Non-pigmented ciliary epithelial cell (primary cell): Measurements from ENCODE around the gene REXO4.

Source experiments
- DNase-seq: peaks from one replicate; pipeline ENCODE4 v3.0.0-alpha.2; 2010; ENCODE audit warnings: low read depth

Gene REXO4

DNA sequence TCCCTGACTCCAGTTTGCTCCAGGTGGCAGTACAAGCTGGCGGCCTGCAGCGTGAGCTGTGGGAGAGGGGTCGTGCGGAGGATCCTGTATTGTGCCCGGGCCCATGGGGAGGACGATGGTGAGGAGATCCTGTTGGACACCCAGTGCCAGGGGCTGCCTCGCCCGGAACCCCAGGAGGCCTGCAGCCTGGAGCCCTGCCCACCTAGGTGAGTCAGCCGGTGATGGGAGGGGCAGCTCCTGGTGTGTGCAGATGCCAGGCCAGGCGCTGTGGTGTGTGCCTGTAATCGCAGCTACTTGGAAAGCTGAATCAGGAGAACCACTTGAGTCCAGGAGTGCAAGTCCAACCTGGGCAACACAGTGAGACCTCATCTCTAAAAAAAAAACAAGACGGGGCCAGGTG lies 31.9 kb upstream of the REXO4 start:
- no peak for DNase-seq

DNA sequence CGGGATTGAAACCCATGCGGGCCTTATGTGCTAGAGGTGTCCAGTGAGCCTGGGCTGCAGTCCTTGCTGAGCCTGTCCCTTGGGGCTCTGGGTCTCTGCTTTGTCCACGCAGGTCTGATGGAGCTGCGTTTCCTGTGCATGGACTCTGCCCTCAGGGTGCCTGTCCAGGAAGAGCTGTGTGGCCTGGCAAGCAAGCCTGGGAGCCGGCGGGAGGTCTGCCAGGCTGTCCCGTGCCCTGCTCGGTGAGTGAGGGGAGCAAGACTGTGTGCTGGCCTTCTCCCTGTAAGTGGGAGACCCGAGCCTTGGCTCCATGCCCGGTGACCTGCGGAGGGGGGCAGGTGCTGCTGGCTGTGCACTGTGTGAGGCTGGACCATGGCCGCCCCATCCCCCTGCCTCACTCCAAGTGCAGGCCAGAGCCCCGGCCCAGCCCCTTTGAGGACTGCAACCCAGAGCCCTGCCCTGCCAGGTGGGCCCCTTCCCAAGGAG lies 30.7 kb upstream of the REXO4 start:
- DNase-seq: no peak

DNA sequence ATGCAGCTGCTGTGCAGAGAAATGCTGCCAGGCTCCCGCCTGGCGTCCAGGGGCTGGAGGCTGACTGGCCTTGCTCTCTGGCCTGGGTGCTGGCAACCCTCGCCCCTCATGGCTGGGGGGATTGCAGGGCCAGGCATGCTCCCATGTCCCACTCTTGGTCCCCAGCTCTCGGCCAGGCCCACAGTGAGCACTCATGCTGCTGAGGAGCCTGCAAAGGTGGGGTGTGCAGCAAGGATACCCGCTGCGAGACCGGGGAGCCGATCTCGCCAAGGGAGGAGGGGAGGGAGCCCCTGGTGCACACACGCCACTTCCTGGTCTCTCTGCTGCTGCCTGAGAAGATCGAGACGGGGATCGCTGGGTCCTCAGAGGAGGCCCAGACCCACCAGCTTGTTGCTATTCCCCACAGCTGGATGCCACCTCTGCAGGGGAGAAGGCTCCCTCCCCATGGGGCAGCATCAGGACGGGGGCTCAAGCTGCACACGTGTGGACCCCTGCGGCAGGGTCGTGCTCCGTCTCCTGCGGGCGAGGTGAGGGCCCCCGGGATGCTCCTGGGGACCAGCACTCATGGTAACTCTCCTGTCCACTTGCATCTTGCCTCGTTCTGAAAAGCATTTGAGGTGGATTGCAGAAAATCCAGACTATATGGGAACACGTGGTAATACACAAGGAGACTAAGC lies 27.6 kb upstream of the REXO4 start:
- DNase-seq: no peak

DNA sequence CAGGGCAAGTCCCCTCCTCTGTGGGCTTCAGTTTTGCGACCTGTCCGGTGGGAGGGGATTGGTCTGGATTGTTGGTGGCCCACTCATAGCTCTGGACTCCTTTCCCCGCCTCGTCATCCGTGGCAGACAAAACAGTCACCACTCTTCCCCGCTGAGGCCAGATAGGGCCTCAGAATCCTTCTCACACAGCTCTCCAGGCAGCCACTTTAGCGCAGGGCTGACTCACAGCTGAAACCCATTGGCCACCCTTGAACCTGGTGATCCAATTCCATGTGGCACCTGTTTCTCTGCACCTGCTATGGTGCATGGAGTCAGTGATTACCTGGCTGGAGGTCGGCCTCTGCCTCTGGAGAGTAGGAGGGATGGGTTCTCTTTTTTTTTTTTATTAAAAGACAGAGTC lies 26.2 kb upstream of the REXO4 start:
- no peak for DNase-seq

DNA sequence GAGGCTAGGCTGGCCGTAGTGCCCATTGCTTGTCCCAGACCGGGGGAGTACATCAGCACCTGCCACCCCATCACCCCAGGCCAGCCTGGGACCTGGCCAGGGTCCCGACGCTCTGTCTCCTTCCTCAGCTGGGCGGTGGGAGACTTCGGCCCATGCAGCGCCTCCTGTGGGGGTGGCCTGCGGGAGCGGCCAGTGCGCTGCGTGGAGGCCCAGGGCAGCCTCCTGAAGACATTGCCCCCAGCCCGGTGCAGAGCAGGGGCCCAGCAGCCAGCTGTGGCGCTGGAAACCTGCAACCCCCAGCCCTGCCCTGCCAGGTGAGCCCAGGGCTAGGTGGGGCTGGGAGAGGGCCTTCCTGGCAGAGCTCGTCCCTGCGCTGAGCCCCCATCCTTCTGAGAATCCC lies 25.4 kb upstream of the REXO4 start:
- no peak for DNase-seq

DNA sequence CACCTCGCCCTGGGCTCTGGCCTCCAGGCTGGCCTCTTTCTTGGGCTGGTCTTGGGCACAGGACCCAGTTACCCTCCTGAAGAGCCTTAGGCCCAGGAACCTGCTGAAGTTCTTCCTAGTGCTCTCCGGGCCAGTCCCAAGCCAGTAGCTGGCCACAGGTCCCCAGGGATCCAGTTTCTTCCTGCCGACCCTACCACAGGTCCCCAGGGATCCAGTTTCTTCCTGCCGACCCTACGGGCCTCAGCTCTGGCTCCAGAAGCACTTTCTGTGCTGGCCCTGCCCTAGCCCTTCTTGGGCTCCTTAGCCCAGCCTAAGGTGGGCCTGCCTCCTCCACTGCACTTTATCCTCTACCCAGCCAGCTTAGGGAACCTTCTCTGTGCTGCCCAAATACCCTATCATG lies 23.8 kb upstream of the REXO4 start:
- no peak for DNase-seq

DNA sequence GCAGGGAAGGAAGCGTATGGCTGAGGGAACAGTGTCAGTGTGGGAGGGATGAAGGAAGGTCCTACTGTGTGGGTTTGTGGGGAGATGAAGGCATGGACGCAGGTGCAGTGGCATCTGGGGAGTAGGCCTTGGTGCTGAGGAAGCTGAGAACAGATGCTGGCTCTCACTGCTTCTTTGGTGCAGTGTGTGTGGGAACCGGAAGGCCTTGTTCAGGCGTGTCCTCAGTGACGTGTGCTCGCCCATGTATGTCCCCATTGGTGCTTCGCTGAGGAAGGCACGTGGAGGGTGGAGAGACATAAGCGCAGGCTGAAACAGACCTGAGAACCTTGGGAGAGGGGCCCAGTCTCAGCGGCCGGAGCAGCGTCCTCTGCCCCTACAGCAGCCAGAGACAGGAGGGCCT lies 23.1 kb upstream of the REXO4 start:
- DNase-seq: no peak

DNA sequence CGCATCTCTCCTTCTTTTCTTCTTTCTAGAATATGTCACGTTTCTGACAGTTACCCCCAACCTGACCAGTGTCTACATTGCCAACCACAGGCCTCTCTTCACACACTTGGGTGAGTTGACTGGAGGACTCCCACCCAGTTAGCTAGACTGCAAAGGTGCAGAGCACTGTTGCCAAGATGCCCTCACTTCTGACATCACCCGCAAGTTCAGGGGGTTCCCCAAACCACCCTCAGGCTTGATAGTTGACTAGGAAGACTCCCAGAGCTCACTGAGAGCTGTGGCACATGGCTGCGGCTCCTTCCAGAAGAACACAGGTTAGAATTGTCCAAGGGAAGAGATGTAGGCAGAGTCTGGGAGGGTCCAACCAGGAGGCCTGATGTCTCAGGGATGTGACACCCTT lies 21.5 kb upstream of the REXO4 start:
- DNase-seq: no peak

DNA sequence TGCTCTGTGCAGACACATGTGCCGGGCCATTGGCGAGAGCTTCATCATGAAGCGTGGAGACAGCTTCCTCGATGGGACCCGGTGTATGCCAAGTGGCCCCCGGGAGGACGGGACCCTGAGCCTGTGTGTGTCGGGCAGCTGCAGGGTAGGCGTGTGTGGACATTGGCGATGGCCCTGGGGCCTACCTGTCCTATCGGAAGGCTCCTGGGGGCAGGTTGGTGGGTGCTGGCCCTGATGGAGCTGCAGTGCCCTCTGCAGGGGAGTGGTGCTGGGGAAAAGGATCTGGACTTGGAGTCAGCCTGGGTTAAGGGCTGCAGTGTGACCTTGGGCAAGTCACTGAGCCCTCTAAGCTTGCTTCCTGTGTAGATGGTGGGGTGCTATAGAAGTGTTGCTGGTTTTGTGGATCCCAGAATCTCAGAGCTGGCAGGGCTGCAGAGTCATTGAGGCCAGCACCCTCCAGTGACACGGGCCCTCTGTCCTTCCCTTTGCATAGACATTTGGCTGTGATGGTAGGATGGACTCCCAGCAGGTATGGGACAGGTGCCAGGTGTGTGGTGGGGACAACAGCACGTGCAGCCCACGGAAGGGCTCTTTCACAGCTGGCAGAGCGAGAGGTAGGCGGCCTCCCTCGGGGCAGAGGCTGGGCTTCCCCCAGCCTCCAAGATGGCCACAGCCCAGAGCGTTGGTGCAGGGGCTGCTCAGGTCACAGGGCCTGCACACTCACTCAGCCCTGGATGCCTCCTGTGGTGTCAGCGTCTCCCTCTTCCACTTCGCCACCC lies 20.1 kb upstream of the REXO4 start:
- no peak for DNase-seq

DNA sequence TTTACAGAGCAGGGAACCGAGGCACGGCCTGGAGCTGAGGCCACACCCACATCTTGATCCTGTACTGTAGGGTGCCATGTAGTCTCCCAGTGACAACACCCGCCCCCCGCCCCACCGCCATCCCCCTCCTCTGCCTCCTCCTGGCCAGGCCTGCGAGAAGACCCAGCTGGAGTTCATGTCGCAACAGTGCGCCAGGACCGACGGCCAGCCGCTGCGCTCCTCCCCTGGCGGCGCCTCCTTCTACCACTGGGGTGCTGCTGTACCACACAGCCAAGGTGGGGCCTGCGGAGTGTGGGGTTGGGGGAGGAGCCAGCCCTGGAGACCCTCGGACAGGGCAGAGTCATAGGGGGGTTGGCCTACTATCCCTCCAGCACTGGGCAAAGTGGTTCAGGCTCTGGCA lies 18.9 kb upstream of the REXO4 start:
- no peak for DNase-seq

DNA sequence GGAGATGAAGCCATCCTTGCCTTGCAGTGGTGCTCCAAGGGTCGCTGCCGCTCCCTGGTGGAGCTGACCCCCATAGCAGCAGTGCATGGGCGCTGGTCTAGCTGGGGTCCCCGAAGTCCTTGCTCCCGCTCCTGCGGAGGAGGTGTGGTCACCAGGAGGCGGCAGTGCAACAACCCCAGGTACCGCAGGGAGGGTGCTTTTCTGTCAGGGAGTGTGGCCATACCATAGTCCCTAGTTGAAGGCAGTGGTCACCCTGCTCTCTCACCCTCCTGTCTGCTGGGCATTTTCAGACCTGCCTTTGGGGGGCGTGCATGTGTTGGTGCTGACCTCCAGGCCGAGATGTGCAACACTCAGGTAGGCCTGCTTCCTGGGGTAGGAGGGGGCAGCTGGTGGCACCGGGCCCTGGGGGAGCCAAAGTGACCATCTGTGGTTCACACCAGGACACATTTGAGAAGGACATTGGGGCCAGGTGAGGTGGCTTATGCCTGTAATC lies 15.6 kb upstream of the REXO4 start:
- no peak for DNase-seq

DNA sequence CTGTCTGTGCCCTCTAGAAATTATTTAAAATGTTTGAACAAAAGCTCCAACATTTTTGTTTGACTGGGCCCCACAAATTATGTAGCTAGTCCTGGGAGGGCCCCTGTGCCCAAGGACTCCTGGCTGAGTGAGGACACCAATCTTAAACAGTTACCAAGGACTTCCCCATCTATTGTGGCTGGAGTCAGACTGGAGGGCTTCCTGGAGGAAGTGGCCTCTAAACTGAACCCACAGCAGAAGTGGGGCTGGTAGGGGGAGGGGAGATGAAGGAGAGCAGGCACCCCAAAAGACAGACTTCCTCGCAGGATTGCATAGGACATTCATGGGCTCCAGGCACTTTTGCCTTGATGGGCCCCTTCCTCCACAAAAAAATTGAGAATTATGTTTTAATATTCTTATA lies 12.4 kb upstream of the REXO4 start:
- no peak for DNase-seq

DNA sequence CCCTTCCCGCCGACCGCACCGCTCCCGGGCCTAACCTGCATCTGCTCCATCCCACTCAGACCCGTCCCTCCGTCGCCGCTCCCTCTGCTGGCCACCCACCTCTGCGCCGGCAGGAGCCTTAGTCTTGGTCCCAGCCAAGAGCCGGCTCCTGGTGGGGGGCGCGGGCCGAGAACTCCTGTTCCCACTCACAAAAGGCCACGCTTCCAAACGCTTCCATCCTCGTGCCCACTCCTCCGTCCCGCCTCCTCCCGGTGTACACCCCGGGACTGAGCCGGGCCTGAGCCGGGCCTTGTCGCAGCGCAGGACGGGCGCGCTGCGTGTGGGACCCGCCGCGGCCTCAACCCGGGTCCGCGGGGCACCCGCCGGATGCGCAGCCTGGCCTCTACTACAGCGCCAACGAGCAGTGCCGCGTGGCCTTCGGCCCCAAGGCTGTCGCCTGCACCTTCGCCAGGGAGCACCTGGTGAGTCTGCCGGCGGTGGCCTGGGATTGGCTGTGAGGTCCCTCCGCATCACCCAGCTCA lies 11.9 kb upstream of the REXO4 start:
- no peak for DNase-seq

DNA sequence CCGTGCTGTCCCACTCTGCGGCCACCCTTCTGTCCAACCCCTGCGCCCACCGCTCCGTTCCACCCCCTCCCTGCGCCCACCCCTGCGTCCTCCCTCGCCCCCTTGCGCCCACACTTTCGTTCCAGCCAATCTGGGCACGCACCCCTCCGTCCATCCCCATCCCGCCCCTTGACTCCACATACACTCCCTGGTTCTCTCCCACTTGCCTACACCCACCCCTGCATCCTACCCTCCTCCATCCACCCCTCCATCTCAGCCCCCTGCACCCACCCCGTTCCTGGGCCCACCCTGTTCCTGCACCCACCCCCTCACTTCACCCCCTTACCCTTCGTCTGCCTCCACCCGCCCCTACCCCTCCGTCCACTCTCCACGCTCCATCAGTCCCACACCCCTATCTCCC lies 11.4 kb upstream of the REXO4 start:
- DNase-seq: no peak

DNA sequence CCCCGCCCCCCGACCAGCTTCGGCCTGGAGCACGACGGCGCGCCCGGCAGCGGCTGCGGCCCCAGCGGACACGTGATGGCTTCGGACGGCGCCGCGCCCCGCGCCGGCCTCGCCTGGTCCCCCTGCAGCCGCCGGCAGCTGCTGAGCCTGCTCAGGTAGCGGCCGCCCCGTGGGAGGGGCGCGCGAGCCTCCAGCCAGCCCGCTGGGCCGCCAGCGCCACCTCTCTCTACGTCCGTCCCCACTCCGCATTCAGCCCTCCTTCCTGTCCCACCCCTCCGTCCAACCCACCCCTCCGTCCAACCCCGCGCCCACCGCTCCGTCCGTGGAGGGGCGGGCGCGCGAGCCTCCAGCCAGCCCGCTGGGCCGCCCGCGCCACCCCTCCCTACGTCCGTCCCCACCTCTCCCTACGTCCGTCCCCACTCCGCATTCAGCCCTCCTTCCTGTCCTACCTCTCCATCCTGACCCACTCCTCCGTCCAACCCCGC lies 10.8 kb upstream of the REXO4 start:
- DNase-seq: no peak

DNA sequence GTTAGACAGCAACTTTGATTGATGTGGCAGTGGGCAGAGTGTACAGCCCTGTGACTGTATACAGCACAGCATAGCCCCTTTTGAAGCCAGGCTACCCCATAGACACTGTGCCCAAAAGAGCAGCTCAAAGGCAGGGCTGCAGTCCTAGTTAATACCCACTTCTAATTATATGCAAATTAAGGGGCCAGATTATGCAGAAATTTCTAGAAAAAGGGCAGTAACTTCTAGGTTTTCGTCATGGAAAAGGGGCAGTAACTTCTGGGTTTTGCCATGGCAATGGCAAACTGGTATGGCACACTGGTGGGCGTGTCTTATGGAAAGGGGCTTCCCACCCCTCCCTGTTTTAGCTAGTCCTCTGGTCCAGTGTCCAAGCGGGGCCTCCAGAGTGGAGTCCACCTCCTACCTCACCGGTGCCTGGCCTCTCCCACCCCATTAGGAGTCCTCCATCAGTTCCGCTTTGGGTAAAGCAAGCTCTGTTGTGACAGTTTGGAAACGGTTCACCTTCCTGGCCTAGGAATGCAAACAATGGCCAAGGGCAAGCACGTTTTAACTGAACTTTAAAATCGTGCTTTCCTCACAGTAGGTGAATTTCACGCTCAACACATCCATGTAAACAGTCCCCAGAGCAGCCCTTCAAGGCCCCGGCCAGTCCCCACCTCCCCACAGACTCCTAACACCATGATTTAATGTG lies 10.0 kb upstream of the REXO4 start:
- DNase-seq: no peak

DNA sequence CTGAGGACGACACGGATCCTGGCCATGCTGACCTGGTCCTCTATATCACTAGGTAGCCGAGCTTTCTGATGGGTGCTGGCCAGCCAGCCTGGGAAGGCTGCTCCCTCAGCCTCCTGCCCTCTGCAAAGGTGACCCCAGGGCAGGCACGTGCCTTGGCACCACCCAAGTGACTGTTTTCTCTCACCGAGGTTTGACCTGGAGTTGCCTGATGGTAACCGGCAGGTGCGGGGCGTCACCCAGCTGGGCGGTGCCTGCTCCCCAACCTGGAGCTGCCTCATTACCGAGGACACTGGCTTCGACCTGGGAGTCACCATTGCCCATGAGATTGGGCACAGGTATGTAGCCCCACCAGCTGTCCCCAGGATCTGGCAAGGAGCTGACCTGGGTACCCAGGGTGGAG lies 8.2 kb upstream of the REXO4 start:
- DNase-seq: no peak

DNA sequence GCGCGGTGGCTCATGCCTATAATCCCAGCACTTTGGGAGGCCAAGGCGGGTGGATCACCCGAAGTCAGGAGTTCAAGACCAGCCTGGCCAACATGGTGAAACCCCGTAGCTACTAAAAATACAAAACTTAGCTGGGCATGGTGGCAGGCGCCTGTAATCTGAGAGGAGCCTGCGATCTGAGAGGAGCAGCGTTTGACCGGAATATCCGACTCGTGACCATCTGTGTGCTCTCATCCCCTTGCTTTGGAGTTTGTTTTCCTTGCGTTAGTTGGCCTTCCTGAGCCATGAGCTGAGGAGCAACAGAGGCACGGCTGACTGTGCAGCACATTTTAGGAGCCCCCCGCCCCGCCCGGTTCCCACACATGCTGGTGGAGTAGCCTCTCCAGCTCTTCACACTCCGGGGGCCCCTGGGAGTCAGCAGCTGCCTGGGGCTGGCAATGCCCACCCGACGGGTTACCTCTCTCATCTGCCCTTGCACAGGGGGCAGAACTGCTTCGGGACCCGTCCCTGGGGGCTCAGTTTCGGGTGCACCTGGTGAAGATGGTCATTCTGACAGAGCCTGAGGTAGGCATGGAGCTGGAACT lies 7.3 kb upstream of the REXO4 start:
- no peak for DNase-seq

DNA sequence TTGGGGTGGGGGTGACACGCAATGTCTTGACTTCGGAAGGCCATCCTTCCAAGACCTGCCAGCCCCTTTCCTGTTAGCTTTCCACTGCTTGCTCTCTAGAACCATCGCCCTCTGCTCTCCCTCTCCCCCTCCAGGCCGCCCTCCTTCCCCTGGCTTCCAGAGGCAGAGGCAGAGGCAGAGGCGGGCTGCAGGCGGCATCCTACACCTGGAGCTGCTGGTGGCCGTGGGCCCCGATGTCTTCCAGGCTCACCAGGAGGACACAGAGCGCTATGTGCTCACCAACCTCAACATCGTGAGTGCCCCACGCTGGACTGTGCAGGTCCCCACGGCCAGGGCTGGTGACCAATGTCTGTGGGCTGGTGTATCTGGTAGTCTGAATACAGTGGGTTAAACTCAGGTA lies 6.4 kb upstream of the REXO4 start:
- no peak for DNase-seq

DNA sequence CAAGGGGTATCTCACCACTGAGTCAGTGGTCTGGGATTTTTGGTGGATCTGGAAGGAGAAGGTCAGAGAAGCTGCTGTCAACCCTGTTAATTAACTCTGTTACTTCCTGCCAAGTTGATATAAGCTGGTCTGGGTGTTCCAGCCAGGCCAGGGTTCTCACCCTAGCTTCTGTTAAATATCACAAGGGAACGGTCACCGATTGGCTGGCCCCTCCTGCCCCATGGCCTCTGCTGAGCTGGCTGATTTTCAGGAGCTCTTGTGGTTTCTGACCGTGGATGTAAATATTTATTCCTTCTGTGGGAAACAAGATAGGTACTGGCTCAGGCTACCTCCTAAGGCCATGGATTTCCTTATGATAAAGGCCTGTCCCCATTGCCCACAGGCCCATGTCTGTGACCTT lies 5.4 kb upstream of the REXO4 start:
- DNase-seq: no peak

DNA sequence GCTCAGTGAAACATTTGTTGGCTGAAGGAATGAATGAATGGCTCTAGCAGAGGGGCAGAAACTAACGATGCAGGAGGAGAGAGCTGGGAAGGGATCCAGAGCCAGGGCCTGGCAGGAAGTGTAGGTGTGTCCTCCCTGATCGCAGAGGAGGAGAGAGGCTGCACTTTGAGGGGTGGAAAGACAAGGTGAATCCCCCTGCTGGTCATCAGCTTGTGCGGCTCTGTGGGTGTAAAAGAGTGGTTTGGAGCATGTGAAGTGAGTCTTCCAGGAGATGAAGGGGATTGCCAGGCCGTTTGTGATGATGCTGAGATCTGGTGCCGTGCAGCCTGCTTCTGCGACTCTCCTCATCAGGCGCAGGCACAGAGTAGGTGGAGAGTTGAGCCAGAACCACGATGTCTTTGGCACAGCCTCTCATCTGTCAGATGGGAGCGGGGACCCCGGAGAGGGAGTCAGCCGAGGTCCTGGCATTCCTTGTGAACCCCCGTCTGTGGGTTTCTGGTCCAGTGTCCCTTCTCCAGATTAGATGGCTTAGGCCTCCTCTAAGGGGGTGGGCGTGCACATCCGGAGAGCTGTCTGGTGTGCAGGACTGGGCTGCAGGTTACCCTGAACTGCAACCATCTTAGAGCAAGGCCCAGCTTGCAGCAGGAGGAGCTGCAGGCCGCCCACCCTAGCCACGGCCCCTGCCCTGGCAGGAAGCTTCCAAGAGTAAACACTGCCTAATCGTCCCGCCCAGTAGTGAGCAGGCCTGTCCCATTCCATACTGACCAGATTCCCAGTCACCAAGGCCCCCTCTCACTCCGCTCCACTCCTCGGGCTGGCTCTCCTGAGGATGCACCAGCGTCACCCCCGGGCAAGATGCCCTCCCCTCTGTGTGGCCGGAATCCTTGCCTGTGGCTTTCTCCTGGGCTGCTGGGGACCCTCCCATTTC lies 4.1 kb upstream of the REXO4 start, which contains the start of gene ADAMTS13:
ADAMTS13 (plus strand) TSS at position 753 of the 928 bp plus-strand sequence; CDS start at position 830, 77 bp downstream.
- no peak for DNase-seq
